GM21526 (cell line): ENCODE measurements around the gene PRICKLE2.

Experiments
- ATAC-seq: cut with Tn5 transposase; IDR thresholded peaks from one replicate; pipeline ENCODE4 v1.9.1; 2021; ENCODE audit warnings: moderate library complexity; ENCODE audit not compliant: unreplicated experiment, low FRiP score

The PRICKLE2 gene

DNA sequence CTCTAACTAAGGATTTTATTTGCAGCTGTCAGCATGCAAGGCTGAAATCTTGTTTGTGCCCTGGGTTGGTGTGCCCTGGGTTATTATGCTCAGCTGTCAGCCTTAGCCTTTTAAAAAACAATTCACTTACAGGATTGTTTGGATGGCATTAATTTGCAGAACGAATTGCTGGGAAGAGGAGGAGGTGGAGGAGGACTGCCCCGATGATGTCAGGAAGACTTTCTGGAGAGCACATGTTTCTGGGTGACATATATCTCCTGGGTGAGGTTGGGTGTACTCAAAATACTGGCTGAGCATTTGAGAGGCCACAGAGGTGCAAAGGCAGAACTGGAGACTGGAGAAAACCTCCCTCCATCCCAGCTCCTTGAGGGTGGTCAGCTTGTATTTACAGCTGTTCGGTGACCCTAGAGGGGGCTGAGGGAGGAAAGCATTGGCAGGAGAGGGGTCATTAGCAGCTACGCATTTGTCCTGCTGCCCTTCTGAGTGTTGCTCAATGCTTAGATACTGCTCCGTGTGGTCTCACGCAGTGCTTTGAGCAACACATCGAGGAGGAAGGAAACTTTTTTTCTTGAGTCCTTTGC, 142.2 kb downstream of the PRICKLE2 start:
- ATAC-seq, result no peak

GRCh38 chr3:64082411-64082810, 142.9 kb downstream of the PRICKLE2 start:
- ATAC-seq, result no peak

DNA sequence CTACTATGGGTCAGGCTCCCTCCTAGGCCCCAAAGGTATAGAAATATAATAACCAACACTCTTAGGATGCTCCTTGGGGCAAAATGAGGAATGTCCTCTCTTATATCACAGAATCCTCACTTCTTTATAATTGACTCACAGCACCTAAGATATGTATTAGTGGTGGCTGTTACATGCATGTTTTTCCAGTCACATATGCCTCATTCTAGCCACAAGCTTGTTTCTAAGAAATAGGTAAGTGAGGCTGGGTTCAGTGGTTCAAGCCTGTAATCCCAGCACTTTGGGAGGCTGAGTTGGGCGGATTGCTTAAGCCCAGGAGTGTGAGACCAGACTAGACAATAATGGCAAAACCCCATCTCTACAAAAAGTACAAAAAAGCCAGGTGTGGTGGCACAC, 144.0 kb downstream of the PRICKLE2 start:
- ATAC-seq, result no peak

DNA sequence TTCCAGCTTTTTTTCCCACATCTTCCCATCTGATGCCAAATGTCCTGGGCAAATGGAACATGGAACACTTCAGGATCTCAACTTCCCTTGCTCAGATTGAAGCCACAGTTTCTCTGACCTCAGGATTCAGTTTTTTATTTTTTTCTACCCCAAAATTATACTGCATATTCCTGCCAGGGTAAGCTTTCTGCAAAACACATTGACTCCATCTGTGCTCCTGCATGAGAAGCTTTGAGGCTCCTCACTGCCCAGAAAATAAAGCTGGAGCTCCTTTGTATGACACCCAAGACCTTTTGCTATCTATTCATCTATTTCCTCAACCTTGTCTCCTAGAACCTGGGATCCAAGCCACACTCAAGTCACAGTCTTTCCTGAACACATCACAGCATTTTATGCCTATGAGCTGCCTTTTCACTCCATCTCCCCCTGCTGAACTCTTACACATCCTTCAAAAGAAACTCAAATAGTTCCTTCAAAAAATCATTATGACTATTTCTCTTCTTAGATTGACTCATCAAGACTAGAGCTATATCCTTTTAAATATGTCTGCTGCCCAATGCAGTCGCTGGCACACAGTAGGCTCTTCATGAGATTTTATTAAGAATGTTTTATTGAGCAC, 144.5 kb downstream of the PRICKLE2 start:
- no peak for ATAC-seq

DNA sequence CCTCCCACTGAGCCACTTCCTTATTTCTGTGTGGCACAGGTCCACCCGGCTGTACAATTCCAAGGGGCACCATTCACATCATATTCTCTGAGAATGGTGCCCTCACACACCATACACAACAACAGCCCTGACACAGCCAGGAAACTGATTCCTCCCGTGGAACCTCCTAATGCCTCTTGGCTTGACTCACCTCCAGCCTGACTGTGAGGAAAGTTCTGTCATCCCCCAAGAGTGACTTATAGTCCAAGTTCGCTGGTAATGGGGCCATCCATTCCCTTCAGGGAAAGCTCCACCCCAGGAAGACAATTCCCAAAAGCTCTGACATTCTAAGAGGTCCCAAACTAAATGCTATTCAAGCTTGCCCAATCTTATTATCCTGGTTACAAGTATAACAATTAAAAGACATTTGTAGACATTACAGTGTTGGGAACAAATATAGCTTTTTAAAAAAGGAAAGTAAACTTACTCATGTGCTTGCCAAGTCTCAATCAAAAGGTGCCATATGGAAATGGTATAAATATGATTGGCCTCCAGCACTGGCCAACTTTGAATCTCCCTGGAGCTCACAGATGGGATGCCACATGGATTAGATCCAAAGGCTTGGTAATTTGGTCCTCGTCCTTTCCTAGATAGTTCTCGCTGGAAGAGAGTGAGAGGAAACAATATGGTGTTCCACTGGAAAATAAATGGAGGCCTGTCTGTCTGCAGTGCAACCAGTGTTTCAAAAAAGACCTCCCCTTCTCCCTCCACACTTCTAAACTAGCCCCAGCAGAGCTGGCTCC, 145.7 kb downstream of the PRICKLE2 start:
- ATAC-seq, result no peak

GRCh38 chr3:64078966-64079365, 146.3 kb downstream of the PRICKLE2 start:
- no peak for ATAC-seq

DNA sequence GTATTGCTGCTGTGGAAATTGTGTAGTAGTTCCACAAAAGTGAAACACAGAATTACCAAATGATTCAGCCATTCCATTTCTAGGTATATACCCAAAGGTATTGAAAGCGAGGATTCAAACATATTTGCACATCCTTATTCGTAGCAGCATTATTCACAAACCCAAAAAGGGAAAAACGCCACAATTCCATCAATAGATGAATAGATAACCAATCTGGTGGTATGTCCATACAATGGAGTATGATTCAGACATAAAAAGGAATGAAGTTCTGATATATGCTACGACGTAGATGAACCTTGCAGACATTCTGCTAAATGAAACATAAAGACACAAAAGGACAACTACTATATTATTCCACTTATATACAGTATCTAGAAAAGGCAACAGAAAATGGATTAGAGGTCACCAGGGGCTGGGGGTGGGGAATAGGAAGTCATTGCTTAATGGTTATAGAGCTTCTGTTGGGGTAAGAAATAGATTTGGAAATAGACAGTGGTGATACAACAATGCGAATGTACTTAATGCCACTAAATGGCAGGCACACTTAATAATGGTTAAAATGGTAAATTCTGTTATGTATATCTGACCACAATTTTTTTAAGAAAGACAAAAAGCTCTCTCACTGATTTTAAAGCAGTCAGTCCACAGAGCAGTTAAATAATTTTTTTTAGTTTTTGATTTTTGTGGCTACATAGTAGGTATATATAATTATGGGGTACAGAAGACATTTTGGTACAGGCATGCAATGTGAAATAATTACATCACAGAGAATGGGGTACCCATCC, 150.2 kb downstream of the PRICKLE2 start:
- no peak for ATAC-seq

- ATAC-seq, result no peak
Measured at GRCh38 chr3:64074060-64074459, 151.2 kb downstream of the PRICKLE2 start.

DNA sequence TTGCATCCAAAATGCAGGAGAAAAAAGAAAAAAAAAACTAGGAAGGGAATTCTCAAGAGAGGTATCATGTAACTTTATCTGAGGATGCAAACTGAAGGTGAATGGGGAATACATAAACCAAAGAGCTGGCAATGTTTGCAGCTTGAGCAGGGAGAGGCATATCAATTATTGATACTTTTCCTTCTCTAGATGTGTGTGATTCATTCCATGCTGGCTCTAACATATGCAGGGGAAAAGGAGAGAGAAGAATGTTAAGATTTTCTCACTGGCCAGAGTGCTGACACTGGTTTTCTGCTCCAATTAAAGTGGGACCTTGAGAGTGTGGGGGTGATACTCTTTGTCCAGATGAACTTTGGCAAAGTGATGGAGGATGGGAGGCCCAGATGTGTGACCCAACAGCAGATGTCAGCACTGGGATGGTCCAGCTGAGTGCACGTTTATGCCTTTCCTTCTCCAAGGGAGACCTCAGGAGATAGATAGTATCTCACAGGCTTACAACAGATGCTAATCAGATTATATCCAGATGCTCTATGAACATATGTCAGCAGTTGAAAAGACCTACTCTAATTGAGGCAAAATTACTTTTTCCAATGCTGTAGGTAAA, 152.0 kb downstream of the PRICKLE2 start:
- ATAC-seq, result no peak

- ATAC-seq, result no peak
Measured at GRCh38 chr3:64072126-64072525, 153.1 kb downstream of the PRICKLE2 start.

- ATAC-seq, result no peak
Measured at GRCh38 chr3:64070704-64071103, 154.6 kb downstream of the PRICKLE2 start.

DNA sequence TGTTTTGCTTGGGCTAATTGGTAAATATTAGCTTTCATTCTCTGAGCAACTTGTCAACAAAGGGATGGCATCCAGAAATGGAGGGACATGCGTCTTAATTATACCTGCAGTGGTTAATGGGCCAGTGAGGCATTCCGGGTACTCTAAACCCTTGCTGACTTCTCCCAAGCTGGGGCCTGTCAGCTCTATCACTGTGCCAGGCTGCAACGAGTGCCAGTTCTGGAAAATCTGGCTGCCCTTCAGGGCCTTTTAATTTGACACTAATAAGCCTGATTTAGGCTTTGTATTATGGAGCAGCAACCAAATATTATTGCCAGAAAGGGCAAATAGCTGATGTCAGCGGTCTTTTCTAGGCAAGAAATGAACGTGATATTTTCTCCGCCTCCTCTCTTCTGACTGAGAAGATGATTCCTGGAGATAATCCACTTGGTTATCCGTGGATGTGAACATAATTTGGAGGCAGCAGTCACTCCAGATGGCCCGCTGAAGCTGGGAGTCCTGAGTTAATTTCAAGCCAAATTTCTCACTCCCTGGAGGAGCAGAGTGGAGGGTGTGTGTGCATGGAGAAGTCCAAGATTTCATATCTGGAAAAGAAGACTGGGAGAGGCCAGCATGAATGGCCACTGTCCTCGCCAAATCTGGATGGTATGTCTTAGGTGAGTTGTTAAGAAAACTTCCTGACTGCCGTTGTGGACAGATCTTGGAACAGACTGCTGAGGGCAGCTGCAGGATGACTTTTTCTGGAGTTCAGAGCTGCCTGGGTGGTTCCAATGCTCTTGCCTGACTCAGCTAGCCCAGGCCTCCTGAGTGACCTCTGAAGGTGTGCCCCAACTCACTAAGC, 157.5 kb downstream of the PRICKLE2 start:
- ATAC-seq, result no peak

- ATAC-seq, result no peak
Measured at GRCh38 chr3:64064804-64065203, 160.5 kb downstream of the PRICKLE2 start.

DNA sequence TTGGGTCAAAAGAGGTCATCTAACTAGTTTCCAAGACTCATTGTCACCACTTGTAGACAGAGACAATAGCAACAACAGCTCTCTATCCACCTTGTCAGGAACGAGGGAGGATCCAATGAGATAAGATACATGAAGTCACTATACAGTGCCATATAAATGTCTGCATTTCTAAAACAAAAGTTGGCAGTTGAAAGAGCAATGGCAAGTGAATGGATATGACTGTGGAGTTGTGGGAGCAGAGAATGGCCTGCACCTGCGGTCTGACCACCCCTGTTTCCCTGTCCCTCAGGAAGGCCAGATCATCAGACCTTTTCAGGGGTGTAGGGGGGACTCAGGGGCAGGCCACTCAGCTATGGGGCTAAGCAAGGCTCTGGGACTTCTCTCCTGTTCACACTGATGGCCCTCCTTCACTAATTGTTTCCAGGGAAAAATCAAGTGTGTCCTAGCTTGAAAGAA, 161.3 kb downstream of the PRICKLE2 start:
- ATAC-seq, result no peak

GRCh38 chr3:64063207-64063982, 161.9 kb downstream of the PRICKLE2 start:
- ATAC-seq, result no peak

- no peak for ATAC-seq
Measured at GRCh38 chr3:64061628-64062027, 163.6 kb downstream of the PRICKLE2 start.

GRCh38 chr3:64059484-64060175, 165.6 kb downstream of the PRICKLE2 start:
- ATAC-seq, result no peak

GRCh38 chr3:64058566-64058965, 166.7 kb downstream of the PRICKLE2 start:
- no peak for ATAC-seq
